Suppressor macrophage treated with lipopolysaccharide for 1 hour (primary cell): ENCODE data around the gene PRDM16.
A peak's percentile ranks its signal among the peaks of the same experiment; 100 is the strongest.

Experiments used
- DNase-seq, 3 donors: peaks; one replicate each; pipeline ENCODE4 v3.0.0-alpha.2; 2020 to 2022

Gene PRDM16

DNA sequence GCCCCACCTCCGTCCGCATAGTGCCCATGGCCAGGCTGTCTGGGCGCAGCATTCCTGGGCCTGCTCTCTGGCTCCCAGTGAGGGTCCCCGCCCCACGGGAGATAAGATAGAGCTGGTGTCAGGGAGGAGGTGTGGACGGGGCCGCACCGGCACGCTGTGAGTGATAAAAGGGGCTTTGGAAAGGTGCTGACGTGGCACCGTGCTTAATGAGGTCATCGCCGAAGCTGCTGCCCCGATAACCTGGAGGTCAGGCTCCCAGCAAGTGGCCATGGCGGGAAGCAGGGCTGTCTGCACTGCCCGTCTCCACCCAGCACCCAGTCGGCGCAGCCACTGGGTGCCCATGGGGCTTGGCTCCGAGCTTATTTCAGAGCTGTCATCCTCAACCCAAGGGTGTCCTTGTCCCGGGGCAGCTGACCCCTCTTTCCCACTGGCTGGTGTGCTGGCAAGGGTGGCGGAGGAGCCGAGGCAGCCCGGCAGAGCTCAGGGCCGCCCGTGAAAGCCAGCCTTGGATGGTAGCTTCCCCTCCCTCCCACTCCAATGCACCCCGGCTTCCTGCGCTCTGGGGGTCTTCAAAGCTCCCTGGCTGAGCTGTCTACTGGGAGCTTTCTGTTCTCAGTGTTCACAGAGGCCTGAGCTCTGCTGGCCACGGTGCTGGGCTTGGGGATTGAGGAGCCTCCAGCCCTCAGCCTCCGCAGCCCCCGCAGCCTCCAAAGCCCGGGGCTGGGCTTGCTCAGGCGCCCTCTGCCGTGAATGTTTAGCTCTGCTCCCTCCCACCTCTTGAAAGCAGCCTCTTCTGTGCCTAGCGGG, 280.4 kb downstream of the PRDM16 start:
- DNase-seq = no peak

- DNase-seq = no peak
Measured at GRCh38 chr1:3349968-3350299, 280.9 kb downstream of the PRDM16 start.

DNA sequence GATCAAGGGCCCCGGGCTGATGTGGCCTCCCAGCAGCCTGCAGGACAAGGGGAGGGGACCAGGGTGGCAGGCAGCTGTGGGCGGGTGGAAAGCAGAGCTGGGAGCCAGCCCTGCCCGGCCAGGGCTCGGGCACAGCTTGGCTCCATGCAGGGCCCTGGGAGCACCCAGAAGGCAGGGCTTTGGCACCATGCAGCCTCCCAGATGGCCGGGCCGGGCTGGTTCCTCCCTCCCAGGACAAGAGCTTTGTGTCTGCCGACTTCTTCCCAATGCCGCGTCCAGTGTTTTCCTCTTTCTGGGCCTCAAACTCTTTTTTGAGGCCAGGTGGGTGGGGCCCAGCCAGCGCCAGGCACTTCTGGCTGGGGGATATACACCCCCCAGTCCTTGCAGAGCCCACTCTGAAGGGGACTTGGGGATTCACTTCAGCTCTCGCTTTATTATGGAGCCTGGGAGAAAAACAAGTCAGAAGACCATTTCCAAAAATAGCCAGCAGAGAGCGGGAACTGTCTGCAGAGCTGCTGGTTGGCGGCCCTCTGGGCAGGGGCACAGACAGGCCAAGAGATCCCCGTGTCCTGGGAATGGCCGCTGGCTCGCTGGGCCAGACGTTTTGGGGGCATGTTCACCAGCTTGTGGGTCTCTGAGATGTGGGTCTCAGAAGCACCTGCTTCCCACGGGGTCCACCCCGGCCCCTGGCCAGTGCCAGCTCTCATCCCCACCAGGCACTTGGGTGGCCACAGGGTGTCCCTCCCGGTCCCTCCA, 281.7 kb downstream of the PRDM16 start:
- DNase-seq = no peak

DNA sequence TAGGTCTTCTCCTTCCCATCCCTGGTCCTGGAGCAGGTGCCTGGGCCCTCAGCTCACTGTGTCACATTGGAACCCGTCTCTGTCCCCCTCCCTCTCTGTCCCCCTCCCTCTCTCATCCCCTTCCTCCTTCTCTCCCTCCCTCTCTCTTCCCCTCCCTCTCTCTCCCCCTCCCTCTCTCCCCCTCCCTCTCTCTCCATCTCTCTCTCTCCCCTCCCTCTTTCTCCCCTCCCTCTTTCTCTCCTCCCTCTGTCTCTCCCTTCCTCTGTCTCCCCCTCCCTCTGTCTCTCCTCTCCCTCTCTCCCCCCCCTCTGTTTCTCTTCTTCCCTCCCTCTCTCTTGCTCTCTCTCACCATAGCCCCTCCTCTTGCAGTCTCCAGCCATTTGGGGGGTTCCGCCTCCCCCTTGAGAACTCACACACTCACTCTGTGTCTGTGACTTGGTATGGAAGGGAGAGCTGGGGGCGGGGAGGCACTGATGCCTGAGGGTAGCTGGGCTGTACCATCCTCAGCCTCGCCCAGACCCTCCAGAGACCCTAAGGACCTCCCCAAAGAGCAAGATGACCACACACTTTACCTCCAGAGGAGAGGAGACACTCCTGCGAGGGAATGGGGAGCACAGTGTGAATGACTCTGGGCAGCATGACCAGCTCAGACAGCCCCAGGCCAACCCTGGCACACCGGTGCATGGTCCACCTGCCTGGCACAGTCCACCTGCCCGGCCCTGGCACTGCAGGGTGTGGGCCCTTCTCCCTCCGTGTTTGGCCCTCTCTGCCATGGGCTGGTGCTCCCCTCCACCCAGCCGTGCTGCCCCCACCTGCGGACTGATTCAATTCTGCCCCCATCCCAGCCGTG, 282.7 kb downstream of the PRDM16 start:
- no peak for DNase-seq

GRCh38 chr1:3352299-3352951, 283.4 kb downstream of the PRDM16 start:
- peak in 1 of 3 donors; percentile 10 for DNase-seq

DNA sequence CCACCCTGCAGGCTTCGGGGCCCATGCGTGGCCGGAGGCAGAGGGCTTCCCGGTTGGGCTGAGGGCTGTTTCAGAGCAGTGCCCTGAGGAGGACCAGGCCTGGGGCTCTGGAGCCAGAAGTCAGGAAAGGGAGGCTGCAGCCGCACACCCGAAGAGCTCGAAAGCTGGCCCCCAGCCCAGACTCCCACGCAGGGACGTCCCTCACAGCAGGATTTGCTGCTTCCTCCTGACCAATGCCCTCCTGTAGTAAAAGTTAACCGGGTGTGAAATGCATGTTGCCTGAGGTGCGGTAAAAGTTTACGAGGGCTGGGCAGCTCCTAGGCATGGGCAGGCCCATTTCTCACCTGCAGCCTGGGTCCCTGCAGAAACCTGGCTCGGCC, 283.9 kb downstream of the PRDM16 start:
- DNase-seq = no peak

- no peak for DNase-seq
Measured at GRCh38 chr1:3353876-3354275, 284.9 kb downstream of the PRDM16 start.

GRCh38 chr1:3355089-3355488, 286.1 kb downstream of the PRDM16 start:
- DNase-seq = no peak

DNA sequence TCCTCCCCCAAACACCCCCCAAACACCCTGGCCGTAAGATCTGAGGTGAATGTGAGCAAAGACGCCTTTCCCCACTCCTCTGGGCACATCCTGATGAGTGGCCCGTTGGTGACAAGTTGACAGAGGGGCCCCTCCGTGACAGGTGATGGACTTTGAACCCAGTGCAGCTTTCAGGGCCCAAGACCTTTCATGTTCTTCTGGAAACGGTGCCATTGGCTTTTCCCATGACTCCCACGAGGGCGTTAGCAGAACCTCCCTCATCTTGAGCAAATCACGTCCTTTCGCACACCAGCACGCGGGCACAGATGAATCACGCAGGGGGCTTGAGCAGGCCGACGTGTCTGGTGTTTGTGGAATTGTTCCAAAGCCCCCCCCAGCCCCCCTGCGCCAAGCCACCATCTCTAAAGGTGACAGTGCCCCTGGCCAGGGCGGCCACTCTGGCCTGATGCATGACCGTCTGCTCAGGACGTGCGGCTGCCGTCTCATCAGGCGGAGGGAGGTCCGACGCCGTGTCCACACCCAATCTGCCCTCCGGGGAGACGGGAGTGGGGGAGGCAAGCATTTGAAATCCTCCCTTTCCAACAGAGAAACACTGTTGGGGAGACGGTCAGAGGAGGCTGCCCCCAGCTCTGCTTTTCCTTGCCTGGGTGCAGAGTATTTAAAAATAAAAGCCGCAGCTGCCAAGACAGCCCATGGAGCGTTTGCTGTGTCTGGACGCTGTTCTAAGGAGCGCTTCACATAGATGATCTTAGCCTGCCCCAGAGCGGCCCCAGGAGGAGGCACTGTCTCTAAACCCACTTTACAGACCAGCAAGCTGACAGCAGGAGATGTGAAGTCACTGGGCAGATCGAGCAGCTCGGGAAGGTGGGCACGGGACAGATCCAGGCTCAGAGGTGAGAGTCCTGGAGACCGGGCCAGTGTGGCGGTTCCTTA, 287.2 kb downstream of the PRDM16 start:
- DNase-seq = no peak

- no peak for DNase-seq
Measured at GRCh38 chr1:3356827-3357460, 287.9 kb downstream of the PRDM16 start.

DNA sequence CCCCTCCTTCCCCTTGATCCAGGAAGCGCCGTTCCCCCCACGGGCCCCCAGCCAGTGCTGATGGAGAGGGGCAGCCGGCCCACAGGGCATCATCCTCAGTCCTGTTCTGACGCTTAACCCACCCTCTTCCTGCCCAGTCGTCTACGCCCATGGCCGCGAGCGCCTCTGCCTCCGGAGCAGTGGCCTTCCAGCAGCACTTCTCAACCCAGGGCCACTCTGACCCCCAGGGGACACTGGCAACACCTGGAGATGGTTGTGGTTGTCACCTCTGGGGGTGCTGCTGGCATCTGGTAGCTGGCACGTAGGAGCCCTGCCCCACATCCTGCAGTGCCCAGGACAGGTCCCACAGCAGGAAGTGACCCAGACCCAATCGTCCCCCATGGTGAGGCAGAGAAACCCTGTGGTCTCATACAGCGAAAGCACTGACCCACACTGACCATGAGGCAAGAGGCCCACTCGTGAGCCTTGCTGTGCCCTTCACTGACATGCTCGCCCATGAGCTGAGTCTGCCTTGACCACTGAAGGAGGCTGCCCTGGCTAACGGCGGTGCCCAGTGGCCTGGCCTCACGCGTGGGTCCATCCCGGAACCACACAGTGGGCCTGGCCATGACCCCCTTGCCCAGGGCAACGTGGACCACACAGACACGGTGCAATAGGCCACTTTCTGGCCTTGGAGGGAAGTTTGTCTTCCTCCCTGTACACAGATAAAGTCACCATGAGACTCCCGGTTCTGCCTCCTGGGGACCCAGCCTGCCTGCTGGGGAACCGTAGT, 288.7 kb downstream of the PRDM16 start:
- DNase-seq = no peak

DNA sequence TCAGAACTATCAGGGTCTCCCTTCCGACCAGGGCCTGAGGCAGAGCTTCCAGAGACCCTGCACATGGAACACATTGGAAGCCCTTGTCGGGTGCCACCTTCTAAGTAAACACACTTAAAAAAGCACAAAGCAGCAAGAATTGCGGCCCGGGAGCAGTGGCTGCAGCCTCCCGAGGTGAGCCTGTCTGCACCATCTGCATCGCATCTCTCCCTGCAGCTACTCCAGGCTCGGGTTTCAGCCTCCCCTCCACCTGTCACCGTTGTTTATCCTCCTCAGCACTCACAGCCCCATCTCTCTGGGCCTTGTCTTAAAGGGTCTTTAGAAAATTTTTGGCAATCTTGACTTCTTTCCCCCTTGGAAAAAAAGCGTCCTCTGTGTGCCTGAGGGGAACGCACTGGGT, 290.3 kb downstream of the PRDM16 start:
- DNase-seq = no peak

DNA sequence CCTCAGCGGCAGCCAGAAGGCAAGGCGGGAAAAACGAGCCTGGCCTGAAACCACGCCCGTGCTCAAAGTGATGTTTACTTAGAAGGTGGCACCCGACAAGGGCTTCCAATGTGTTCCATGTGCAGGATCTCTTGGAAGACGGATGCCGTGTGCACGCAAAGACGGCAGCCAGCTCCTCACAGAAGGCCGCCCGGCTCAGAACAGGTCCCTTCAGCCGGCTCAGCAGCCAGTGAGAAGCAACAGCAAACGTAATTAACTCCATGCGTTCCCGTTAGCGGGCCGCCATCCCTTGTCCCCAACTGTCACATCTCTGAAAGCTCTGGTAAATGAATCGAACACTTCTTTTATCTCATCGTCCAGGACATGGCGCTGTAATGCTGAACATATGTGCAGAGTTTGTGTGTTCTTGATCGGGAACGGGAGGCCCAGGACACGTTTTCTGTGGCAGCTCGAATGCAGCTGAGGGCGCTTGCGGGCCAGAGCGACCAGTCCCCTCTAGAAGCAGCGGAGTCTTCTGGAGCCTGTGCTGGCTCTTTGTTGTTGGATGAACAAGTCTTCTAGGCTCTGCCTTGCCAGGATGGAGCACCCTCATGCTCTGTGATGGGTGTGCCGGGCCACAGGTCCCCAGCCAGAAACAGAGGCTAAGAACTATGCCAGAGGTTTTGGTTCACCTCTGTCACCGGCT, 290.9 kb downstream of the PRDM16 start:
- no peak for DNase-seq

- no peak for DNase-seq
Measured at GRCh38 chr1:3360646-3361257, 291.7 kb downstream of the PRDM16 start.

DNA sequence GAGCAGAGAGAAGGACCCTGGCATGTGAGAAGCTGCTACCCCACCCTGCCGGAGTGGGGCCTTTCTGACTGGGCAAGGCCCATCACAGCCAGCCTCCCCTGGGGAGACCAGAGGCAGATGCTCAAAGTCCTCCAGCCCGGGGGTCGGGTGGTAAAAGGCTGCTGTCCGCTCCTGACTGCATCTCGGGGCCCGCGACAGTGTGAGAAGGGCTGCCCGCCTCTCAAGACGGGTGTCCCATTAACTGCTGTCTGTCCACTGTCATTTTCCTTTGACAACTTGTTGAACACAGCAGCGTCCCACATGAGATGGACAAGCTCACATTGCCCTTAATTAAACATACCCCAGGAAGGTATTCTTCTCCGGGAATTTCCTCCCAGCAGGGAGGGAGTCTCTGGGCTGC, 294.0 kb downstream of the PRDM16 start:
- DNase-seq = no peak

DNA sequence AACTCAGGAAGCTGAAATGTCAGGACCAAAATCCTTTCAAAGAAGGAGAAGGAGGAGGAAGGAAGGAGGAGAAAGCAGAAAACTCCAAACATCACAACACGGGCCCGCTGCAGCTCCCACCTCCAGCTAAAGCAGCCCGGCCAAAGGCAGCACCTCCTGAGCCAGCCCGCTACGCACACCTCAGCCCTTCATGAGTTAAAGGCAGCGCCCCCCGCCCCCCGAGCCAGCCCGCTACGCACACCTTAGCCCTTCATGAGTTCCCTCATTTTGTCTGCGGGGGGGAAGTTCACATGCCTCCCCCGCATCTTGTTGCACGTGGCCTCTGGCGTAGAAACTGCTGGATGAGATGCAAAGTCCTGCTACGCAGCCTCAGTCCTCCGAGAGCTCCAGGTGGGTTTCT, 294.8 kb downstream of the PRDM16 start:
- no peak for DNase-seq

GRCh38 chr1:3364551-3364950, 295.5 kb downstream of the PRDM16 start:
- no peak for DNase-seq

DNA sequence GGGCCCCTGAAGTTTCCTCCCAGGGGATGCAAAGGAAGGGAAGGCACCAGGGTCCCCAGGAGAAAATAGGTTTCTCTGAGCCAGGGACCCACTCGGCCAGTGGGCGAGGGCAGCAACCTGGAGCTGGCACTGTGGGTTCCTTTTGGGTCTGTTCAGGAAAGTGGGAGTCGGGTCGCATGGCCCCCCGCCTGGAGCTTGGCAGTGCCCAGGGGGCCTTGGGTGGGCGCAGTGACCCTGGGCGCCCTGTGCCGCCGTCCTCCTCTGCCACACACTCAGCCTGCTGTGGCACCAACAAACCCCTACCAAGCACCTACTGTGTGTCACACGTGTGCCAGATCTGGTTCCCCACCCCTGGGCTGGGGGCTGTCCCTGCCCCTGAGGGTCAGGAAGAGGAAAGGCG, 296.0 kb downstream of the PRDM16 start:
- DNase-seq = no peak

DNA sequence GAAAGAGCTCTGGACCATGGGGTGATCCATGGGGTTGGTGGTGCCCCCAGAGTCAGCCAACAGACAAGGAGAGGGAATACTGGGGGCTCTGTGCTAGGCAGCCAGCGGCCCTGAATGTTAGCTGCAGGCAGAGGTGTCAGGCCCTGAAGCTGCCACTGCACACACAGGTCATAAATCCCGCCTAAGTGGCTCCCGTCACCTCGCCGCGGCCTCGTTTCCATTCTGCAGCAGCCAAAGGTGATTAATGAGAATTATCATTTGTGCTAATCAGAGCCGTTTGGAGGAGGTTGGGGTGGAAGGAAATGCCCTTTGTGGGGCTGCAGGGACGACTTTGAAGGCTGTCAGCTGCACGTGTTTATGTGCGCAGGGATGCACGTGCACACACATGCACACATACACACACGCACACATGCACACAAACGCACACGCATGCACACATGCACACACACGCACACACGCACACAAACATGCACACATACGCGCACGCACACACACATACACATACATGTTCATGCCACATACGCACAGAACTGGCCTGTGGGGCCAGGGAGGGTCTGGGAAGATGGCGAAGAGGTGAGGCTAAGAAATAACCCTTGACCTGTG, 296.6 kb downstream of the PRDM16 start:
- DNase-seq = no peak
